NCI-H187 (cell line): ENCODE data around the gene B4GALNT2.
A peak's percentile ranks its signal among the peaks of the same experiment; 100 is the strongest.

Experiments used
- DNase-seq, 2 experiments: peaks; one replicate each; lab custom pipeline; 2025; lab: John Stamatoyannopoulos, UW

The B4GALNT2 gene

DNA sequence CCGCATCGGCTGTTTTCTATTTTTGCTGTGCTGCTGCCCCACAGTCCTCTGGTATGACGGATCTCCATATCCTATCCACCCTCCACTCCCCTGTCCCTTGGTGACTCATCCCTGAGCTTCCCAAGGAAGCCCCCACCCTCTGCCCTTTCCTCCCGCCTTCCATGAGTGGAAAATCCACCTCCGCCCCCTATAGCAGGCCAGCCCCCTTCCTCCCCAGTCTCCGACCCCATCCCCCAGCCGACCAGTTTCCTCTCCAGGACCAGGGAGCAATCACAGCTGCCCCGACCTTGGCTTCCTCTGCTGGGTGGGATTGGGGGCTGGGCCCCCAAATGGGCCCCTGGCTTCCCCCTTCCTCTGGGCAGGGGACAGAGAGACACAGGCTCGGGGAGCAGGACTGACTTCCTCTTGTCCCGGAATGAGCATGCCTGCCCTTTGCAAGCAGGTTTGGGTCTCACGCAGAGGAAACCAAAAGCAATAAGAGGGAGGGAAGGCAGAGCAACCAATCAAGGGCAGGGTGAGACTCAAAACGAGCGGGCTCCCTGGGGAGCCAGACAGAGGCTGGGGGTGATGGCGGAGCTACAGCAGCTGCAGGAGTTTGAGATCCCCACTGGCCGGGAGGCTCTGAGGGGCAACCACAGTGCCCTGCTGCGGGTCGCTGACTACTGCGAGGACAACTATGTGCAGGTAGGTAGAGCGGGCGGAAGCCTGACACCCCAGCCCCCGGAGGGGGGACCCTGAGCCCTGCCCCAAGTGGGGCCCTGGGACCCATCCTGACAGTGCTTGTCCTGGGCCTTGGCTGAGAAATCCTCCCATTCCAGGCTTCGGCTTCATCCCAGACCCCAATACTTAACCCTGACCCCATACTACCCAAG is 77.8 kb downstream of the B4GALNT2 start, which contains the start of the genes ABI3 and GNGT2:
ABI3 (plus strand) TSS at position 550 of the 872 bp plus-strand sequence; CDS start at position 568, 18 bp downstream.
GNGT2 (minus strand) TSS at position 417 of the 872 bp plus-strand sequence. CDS start 3,152 bp downstream, outside the sequence.
- DNase-seq = no peak

DNA sequence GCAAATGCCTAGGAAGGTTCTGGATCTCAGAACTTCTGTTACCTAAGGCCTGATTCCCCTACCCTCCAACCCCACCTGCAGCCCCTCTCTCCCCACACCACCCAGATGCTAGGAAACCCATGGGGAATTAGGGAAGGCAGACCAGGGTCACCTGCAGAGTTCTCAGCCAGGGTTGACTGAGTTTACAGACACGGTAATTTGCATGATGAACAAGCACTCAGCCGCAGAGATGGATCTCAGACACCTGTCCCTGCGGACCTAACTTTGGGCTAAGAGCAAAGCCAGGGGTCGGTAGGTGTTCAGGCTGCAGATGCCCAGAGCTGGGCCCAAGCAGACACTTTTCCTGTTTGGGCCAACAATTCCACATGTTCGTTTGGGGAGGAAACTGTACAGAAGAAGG is 80.8 kb downstream of the B4GALNT2 start:
- no peak for DNase-seq

DNA sequence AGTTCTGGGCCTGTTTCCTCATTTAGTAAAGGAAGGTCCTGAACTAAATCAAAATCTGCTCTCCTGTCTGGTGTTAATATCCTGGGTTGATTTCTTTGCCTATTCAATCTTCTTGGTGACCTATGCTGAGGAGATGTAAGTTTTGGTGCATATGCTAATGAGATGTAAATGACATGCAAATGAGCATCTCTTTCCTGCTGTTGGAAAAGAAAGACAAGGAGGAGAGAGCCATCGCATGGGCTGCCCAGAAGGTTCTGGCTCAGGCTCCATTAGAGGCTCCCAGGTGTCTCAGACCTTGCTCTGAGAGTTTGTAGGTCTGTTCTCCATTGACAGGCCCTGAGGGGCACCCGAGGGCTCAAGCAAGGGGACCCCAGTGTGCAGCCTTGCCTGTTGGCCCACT is 81.3 kb downstream of the B4GALNT2 start:
- no peak for DNase-seq

DNA sequence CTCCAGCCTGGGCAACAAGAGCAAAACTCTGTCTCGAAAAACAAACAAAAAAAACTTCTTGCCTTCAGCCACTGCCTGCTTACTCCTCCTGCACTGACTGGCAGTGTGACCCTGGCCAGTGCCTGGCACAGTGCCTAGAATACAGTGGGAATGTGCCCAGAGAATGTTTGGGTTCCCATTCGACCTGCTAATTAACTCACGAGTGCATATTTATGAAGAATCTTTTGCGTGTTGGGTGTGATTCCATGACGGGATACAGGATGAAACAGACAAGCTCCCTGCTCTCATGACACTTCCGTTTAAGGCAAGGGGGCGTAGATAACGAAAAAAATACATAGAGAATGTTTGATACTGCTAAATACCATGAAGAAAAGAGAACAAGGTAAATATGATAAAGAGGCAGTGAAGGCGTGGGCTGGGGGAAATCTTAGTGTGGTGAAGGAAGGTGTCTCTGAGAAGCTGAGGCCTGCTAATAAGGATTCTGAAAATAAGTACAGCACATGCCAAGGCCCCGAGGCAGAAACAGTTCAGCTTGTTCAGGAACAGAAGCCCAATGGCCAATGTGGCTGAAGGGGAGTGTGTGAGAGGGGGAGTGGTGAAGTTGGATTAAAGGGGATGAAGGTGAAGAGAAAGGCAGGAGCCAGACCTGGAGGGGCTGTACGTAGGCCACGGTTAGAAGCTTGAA is 82.2 kb downstream of the B4GALNT2 start:
- DNase-seq = no peak

DNA sequence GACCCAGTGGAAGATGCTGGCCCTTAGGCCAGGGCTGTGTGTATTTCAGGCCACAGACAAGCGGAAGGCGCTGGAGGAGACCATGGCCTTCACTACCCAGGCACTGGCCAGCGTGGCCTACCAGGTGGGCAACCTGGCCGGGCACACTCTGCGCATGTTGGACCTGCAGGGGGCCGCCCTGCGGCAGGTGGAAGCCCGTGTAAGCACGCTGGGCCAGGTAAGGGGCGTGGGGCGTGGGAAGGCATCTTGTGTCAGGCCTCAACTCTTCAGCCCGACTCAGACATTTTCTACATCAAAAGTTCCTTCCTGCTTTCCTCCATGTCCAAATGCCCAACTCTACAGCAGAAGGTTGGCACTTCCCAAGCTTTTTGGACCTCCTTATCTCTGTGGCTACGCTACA is 83.9 kb downstream of the B4GALNT2 start:
- DNase-seq = no peak

DNA sequence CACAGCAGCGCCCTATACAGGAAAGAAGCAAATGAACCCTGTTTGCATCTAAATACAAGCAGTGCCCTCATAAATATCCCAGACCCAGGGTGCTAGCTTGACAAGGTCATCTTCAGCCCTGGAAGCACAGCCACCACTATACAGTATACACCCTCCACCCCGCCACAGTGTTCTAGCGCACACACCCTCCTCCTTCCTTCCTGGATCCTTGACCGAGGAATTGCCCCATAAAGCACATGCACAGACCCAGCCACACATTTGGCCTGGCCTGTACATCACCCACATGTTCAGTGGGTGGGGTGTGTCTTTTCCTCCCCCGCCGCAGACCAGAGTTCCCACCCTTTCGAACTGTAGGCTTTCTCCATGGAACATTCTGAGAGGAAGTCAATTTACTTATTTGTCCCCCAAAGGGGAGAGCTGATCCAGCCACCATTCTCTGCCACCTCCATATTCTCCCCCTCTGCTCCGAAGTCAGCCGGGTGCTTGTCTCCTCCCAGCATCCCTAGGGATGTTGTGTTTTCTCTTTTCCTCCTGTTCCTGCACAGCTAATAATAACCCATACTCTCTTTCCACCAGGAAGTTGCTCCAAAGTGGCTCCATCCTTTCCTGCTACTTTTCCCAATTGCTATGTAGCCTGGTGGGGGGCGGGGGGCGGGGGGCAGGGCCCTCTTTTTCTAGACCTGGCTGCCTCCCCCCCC is 84.5 kb downstream of the B4GALNT2 start:
- DNase-seq = no peak

DNA sequence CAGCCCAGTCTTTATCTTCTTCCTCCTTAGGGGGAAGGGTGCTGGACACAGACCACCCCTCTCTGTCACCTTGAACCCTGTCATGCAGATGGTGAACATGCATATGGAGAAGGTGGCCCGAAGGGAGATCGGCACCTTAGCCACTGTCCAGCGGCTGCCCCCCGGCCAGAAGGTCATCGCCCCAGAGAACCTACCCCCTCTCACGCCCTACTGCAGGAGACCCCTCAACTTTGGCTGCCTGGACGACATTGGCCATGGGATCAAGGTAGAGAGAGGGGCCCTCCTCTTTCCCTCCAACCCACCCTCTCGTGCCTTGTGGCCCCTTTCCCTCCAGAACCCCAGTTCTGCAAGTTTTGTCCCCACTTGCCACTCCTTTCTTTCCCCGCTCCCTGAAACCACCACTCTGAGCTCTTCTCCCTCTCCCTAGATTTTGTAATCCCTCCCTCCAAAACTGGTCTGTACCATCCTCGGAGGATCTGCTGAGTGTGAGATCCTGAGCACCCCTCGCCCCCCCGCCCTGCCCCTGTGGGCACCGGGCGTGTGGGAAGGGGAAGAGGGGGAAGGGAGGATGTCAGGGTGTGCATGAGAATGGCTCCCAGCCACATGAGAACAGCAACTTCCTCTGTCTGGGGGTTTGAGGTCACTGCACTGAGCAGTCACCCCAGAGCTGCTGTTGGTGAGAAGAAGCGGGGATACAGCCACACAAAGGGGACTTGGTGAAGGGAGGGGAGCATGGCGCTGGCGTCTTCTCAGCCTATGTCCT is 85.3 kb downstream of the B4GALNT2 start:
- DNase-seq = no peak

DNA sequence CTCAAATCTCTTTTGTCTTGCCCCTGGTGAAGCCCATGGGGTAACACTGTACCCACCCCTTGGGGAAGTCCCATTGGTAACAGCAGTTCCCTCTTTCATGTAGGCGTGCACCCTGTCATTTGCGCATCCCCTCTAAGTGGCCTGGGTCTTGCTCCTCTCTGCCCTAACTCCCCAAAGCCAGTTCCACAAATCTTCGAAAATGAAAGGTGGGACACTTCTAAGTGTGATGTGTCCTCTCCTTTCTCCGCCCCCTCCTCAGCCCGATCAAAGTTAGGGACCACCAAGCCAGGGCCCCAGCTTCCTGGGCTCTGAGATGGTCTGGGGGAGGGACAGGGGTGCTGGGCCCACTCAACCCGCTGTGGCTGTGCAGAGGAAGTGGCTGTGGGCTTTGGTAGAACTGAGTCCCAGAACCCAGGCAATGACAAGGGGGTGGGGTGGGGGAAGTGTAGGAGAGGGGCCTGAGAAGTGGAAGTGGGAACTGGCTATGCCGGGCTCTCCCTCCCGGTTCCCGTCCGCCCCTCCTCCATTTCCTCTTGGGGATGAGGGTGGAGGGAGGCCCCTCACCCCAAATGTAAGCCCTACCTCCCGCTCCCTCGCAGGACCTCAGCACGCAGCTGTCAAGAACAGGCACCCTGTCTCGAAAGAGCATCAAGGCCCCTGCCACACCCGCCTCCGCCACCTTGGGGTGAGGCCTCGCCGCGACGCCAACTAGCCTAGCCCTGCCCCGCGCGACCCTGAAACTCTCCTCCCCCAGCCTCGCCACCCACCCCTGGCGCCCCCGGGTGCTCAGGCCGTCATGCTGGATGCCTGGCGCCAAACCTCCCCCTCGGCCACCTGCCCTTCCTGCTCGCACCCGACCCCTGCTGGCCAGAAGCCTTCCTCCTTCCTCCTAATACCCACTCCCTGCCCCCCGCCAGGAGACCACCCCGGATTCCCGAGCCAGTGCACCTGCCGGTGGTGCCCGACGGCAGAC is 86.7 kb downstream of the B4GALNT2 start:
- no peak for DNase-seq

DNA sequence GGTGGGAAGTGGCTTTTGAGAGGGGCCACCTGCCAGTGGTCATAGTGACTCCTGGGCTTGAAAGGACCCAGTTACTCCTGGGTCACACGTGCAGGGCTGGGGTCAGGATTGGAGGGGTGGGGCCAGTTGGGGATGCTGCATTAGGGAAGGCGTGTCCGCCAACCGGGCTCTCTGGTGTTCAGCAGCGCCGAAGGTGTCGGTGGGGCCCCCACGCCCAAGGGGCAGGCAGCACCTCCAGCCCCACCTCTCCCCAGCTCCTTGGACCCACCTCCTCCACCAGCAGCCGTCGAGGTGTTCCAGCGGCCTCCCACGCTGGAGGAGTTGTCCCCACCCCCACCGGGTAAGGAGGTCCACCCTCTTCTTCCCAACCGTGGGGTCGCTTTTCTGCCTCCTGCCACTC is 87.4 kb downstream of the B4GALNT2 start:
- no peak for DNase-seq

DNA sequence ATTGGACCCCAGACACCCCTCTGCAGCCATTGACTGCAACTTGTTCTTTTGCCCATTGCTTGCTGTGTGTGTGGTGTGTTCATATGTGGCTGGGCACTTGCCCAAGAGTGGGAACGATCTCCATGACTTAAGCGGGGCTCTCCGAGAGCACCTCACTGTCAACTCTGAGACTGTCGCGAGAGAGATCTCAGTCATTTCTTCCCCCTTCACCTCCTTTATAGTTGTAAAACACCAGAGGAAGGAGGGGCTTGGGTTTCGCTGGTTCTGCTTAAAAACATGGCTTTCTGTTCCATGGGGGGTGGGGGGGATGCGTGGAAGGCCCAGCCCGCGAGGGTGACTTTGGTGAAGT is 90.6 kb downstream of the B4GALNT2 start:
- no peak for DNase-seq

DNA sequence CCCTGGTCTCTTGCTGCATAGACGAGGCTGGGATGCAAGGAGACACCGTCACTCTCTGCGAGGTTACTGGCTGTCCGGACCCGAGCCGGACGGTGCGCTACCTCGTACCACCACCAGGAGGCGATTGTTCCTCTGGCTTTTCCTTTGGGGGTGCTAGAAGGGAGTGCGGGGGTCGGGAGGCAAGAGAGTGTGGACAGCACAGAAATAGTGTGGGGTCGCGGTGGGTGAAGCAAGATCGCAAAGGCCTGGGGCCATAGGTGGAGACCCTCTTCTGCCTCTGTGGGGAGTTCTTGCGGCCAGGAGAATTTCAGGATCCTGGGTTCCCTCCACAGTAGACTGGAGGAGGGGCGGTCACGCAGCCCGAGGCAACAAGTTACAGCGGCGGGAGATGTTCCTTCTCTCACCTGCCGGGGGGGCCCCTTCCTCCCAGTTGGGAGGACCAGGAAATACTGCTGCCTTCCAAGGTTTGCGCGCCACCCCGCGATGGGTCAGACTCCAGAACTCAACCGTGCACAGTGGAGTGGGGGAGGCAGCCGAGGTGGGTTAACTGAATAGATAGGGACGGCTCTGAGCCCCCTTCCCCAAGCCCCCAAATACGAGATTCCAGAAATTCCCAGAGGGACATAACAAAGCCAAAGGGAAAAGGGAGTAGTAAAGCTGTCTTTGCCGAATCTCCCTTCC is 91.1 kb downstream of the B4GALNT2 start:
- peak; percentile 40 to 51 for DNase-seq

DNA sequence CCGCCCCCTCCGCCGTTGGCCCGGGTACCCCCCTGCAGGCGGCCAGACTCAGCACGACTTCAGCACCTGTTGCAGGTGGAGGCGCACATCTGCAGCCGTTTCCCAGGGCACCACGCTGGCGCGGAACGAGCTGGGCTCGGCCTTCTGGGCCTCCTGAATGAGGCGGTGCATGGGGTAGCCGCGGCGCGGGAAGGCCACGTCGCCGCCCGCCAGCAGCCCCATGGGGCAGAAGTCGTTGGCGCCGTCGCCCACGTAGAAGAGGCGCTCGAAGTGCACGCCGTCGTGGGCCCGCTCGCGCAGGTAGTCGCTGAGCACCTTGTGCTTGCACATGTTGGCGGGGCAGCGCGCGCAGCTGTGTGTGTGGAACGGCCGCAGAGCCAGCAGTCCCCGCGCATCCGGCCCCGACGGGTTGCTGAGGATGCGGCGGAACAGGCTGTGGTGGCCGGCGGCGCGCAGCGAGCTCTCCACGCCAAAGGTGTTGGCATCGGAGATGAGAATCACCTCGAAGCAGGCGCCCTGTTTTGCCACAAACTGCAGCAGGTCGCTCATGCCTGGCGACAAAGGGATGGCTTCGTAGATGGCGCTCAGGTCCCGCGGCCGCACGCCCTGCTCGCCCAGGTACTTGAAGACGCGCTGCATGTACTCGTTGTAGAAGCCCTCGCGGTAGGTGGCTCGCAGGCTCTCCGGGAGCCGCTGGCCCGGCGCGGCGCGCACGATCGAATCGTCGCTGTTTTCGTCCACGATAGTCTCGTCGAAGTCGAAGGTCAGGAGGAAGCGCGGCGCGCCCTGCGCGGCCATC is 91.8 kb downstream of the B4GALNT2 start:
- peak in 1 of 2 experiments; percentile 43 for DNase-seq

DNA sequence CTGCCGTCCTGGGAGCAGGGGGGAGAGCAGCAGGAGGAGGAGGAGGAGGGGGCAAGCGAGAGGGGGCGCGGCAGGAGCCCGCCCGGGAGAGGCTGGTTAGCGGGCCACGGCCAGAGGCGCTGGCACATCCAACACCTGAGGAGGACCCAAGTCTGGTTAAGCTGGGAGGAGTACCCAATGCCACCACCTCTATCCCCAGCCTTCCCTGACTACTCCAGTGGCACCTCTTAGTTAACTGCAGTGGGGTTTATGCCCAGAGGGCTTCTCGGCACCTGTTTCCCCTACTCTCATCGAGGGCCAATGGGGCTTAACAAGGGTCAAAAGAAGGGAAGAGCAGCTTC is 92.4 kb downstream of the B4GALNT2 start:
- DNase-seq = no peak

DNA sequence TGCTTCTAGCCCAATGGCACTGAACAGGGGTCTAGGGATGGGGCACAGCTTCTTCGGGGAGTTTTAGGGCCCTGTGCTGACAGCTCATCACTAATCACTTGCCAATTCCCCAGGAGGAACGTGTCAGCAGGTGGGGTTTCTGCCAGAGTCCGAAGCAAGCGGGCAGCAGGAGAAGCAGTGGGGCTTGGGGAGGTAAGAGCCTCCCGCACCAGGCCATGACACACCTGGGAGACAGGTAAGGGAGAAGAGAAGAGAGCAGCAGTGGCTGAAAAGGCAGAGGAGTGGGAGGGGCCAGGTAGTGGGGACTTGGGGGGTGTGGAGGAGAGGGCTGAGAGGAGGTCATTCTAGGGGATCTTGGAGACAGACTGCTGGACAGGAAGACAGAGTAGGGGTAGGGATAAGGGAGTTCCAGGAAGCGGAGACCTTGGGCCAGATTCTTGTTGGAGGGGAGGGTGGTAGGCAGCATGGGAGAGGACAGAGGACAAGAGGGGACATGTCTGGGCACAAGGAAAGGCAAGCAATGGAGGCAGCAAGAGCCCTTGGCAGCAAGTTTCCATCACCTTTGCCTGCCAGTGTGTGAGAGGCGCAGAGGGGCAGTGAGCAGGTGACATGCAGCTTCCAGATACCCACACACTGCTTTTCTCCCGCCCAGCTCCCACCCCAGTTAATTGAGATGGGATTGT is 93.1 kb downstream of the B4GALNT2 start:
- no peak for DNase-seq
